Measurements from ENCODE around the gene FRMD8.

The FRMD8 gene

GRCh38 chr11:65426839-65427690 lies 40.6 kb downstream of the FRMD8 start:
- DNase-seq, result peak; percentile 28

DNA sequence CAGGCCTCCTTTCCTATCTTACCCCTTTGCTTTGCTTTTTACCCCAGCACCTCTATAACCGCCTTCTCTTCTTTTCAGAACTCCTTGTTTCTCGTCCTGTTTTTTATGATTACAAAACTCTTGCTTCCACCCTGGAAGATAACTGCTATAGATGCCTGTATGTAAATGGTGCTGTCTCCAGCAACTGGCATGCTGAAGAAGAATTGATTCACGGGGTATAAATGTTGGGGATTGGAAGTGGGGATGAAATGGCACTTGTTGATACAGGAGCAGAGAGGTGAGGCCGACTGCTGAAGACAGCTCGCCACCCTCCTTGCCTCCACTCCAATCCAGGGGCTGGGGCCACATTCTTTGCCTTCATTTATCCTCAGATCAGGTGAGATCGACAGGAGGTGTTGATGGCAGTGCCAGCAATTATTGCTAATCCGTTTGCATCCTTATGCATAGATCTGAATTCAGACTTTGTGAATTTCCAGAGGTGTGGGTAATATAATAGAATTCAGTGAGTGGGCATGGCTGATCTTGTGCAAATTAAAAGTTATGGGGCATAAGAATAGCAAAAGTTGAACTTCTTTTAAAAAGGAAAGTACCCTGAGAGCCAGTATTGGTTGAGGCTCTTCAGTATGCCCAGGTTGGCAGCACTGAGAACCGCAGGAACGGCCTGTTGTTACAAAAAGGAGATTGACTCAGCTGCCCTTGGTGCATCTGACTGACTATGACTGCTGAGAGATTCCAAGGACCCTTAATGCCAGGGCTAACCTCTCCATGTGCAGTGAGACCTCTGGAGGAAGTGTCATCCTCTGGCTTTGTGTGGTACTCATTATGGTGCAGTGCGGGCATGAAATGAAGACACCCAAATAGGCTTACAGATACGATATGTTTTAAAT lies 41.5 kb downstream of the FRMD8 start:
- DNase-seq, result peak; percentile 33

GRCh38 chr11:65428578-65429067 lies 42.2 kb downstream of the FRMD8 start:
- peak; percentile 18 for DNase-seq

DNA sequence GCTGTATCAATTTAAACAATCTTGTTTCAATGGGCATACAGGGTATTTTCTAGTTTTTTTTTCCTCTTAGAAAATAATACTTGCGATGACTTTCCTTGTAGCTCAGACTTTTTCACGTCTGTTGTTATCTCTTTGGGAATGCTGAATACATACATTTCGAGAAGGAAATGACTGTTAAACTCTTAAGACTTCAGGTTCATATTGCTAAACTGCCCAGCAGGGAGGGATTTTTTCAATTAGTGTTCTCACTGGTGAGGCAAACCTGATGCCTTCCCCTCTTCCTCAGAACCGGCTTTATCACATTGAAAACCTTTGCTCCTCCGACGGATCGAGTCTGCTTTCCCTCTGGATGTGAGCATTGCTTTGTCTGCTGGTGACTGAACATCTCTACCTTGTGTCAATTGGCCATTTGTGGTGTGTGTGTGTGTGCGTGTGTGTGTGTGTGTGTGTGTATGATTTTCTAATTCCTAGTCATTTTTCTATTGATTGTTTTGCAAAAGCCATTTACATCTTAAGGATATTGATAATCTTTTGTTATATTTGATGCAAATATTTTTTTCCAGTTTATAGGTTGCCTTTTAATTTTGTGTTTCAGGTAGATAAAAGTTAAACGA lies 42.7 kb downstream of the FRMD8 start:
- DNase-seq, result peak; percentile 16

DNA sequence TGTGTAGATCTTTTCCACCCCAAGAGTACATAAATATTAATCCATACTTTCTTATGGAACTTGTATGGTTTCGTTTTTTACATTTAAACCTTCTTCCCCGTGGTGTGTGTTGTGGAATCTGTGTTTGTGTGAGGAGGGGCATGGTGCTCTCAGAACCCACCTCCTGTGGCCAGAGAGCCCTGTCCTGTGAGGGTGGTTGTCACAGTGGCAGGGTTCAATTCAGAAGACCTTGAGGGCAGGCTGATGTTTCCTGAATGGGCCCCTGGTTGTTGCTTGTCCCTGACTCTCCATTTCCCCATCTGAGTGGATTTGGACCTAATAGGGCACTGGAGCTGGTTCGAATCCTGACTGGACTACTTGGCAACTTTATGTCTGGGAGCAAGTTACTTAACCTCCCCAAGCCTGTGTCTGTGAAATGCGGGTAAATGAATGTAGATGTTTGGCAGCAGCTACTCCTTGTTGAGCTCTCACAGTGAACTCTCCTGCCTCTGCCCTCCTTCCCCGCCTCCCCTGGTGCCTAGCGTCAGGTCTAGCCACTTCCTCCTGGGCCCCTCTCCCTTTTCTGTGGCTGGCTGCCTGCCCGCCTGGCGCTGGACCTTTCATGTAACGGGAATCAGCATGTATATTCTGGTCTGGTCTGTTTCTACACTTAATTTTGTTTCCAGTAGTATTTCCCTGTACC lies 43.4 kb downstream of the FRMD8 start:
- peak; percentile 28 for DNase-seq

DNA sequence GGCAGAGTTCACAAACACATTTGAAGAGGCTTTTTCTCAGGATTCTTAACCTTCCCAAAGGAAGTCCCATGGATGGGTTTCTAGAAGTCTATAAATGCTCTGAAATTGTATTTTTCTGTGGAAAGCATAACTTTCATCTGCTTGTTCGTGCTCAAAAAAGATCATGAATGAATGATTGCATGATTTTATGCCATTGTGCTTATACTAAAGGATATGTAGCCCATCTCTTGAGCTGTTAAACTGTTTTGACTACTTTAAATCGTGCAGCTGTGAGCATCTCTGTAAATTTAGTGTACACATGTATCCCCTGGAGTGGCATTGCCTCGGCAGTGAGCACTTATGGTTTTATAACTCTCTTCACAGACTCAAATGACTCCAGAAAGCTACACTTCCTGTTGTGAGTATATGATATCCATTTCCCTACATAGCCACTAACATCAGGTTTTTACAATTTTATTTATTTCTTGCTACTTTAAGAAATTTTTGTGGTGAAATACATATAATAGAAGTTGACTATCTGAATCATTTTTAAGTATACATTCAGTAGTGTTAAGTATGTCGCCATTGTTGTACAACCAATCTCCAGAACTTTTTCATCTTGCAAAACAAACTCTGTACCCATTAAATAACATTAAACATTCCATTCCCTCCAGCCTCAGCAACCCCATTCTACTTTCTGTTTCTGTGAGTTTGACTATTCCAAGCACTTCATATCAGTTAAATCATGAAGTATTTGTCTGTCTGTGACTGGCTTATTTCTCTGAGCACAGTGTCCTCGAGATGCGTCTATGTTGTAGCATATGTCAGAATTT lies 44.2 kb downstream of the FRMD8 start:
- peak; percentile 11 for DNase-seq

DNA sequence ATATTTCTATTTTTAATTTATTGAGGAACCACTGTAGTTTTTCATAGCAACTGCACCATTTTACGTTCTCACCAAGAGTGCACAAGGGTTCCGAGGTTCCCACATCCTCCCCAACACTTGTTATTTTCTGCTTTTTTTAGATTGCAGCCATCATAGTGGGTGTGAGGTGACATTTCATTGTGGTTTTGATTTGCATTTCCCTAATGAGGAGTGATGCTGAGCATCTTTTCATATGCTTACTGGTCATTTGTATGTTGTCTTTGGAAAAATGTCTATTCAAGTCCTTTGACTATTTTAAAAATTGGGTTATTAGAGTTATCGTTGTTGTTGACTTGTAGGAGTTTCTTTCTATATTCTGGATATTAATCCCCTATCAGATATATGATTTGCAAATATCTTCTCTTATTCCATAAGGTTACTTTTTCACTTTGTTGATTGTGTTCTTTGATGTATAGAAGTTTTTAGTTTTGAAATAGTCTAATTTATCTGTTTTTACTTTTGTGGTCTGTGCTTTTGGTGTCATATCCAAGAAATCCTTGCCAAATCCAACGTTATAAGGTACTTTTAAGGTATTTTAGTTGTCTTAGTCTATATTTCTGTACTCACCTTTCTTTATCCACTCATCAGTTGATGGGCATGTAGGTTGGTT lies 45.1 kb downstream of the FRMD8 start:
- DNase-seq, result peak; percentile 17

- no peak for DNase-seq
These were observed 45.7 kb downstream of the FRMD8 start for GRCh38 chr11:65432100-65432650.

GRCh38 chr11:65432686-65433582 lies 46.5 kb downstream of the FRMD8 start:
- no peak for DNase-seq

DNA sequence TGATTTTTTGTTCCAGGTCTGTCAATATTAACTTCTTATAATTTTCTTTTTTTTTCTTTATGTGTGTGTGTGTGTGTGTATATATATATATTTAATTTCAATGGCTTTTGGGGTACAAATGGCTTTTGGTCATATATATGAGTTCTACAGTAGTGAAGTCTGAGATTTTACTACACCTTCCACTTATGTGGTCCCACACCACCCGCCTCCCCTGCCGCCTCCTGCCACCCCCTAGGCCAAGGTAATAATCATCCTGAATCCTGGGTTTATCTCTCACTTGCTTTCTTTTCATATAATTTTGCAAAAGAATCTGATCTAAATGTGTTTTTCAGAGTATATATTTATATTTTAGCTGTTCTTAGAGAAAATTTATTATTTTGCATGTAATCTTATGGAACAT lies 47.2 kb downstream of the FRMD8 start:
- no peak for DNase-seq

- DNase-seq, result peak; percentile 8
These were observed 47.7 kb downstream of the FRMD8 start for GRCh38 chr11:65434057-65434666.

DNA sequence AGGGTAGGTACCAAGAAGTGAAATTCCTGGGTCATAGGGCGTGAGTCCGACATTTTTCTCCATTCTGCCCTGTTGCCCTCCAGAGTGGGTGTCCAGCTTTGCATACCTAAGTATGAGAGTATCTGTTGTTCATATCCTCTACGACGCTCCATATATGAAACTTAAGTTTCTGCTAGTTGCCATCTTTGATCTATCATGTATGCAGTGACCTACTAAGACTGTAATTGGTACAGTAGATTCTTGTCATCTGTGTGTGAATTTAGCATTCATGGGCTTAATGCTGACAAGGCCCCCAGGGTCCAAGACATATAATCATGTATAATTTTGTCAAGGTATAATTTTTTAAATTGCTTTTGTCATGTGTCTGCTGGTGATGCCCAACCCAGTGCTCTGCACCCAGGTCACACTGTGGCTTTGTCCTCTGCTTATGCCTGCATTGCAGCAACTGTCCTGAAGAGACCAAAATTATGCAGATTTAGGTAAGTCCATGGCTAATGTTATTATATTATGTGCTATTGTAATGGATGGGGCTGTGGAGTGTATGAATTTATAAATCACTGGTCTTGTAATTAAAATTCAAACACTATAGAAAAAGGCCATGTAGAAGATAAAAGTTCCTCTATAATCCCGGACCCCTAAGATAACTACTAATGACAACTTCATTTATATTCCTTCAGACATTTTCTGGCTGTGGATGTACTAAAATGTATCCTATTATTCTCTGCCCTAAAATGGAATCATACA lies 48.4 kb downstream of the FRMD8 start:
- no peak for DNase-seq

DNA sequence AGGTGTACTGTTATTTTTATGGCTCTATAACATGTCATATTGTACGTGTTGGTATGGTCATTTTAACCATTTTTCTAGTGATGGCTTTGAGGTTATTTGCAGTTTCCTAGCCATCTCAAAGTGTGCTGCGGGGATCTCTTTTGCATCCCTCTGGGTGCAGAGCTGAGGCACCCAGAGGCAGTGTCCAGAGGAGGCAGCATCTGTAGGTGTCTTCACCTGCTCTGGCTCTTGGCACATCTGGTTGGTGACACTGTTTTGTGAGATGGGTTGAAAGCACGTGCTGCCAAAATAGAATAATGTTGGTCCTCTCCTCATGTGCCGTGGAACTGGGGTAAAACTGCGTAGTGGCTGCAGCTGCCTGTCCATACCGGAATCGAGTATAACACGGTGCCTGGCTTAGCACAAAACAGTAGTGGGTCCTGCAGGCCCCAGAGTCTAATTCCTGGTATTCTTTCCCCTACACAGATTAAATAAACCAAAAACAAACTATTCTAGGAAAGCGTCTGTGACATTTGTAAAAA lies 49.0 kb downstream of the FRMD8 start:
- peak; percentile 13 for DNase-seq

- peak; percentile 11 for DNase-seq
These were observed 49.6 kb downstream of the FRMD8 start for GRCh38 chr11:65435981-65436411.

- peak; percentile 14 for DNase-seq
These were observed 50.1 kb downstream of the FRMD8 start for GRCh38 chr11:65436412-65437032.

- DNase-seq, result peak; percentile 5
These were observed 51.2 kb downstream of the FRMD8 start for GRCh38 chr11:65437436-65438227.

All from activated CD8-positive, alpha-beta memory T cell treated with anti-CD3 and anti-CD28 coated beads, Interleukin-2, amount 50 U/mL, for 4 hours (primary cell).